Measurements from ENCODE around the gene FAT2. TPM values are rescaled to one million over a fixed set of nuclear protein-coding genes. Genes with fewer than 3 reads are reported as not detected.
"Not testable (repeated sequence)": the region's sequence is repeated elsewhere in the genome, so short reads cannot be mapped to it uniquely, and the experiment has no call there.

FAT2 gene
- total RNA-seq, 1 experiment from 2014 or later, result not detected

GRCh38 chr5:151612689-151613427 lies 21.7 kb upstream of the FAT2 start:
- no peak for DNase-seq (ENCODE audit: low spot score)

- no peak for DNase-seq (ENCODE audit: low spot score)
Measured at GRCh38 chr5:151611127-151611775, 20.1 kb upstream of the FAT2 start.

- no peak for DNase-seq (ENCODE audit: low spot score)
Measured at GRCh38 chr5:151608522-151608921, 17.4 kb upstream of the FAT2 start.

DNA sequence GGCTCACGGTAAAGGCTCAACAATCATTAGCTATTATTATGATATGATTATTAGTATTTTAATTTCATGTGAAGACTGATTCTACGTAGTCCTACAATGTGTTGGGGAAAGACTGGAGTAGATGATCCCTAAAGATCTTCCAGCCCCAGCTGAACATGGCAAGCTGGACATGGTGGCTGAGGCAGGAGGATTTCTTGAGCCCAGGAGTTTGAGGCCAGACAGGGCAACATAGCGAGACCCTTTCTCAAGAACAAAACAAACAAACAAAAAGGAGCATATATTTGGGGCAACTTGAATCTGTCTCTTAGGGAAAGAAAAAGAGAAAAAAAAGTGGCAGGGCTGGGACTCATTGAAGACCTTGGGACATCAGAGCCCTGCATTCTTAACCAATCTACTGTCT lies 16.2 kb upstream of the FAT2 start:
- no peak for DNase-seq (ENCODE audit: low spot score)

DNA sequence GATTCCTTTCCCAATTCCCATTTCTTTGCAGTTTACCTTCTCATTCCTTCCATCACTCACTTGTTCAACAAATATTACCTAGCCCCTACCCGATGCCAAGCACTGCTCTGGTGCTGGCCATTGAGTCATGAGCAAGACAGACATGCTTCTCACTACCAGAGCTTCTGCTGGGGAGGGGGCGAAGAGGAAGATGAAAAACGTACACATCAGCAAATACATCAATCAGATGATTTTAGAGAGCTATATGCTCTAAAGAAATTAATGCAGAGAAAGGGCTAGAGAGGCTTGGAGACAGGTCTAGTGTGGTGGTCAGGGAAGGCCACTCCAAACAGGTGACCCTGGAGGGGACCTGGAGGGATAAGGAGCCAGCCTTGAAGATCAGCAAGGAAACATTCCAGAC lies 14.4 kb upstream of the FAT2 start:
- no peak for DNase-seq (ENCODE audit: low spot score)

GRCh38 chr5:151602806-151603205 lies 11.7 kb upstream of the FAT2 start:
- no peak for DNase-seq (ENCODE audit: low spot score)

- no peak for DNase-seq (ENCODE audit: low spot score)
Measured at GRCh38 chr5:151601391-151601790, 10.3 kb upstream of the FAT2 start.

DNA sequence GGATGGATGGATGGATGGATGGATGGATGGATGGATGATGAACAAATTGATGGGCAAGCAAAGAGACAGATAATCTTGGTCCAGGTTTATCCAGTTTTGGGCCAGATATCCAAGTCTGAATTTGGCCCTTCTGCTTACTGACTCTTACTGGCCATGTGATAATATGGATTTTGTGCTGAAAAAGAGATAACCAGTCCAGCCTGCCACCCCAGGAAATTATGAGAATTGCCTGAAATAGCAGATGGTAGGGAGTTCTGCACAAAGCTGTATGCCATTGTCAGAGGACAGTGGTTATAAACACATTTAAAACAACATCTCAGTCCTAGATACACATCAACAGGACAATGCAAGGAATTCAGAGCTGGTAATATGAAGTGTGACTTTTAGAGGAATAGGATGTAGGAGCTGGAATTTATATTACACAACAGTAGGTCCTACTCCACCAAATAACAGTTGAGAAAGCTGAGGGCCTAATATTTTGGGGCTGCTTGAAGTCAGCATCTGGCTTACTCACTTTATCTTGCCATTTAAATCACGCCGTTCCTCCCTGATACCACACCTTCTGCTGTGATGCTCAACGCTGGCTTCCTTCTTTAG lies 9.0 kb upstream of the FAT2 start:
- no peak for DNase-seq (ENCODE audit: low spot score)

- DNase-seq (ENCODE audit: low spot score), result no peak
Measured at GRCh38 chr5:151598984-151599383, 7.9 kb upstream of the FAT2 start.

GRCh38 chr5:151598549-151598948 lies 7.4 kb upstream of the FAT2 start:
- no peak for DNase-seq (ENCODE audit: low spot score)

GRCh38 chr5:151597749-151598148 lies 6.6 kb upstream of the FAT2 start:
- no peak for DNase-seq (ENCODE audit: low spot score)

DNA sequence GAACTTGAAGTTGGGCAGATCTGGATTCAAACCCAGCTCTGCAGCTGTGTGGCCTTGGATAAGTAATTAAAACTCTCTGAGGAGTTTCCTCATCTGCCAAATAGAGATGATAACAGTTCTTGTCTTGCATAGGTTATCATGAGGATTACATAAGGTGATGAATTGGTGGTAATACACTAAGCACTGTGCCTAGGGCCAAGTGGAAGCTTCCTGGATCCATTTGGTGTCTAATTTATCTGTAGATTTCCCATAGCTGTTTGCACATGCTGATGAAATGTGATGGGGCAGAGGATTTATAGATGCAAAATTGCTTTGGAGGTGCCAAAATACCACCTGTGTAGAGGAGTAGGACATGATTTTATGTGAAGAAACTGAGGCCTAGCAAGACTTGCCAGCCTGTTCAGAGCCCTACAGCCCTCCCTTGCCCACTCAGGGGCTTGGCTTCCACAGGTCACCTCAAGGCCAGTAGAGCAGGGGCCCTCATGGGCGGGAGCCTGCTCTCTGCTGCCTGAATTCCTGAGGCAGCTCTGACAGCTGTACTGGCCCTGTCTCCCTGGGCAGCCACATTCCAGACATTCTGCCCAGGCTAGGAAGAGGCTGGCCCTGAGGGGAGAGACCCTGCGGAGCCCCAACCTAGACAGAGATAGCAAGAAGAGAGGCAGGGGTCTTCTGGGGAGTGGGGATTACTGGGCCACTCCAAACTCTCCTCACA lies 5.9 kb upstream of the FAT2 start:
- no peak for DNase-seq (ENCODE audit: low spot score)

DNA sequence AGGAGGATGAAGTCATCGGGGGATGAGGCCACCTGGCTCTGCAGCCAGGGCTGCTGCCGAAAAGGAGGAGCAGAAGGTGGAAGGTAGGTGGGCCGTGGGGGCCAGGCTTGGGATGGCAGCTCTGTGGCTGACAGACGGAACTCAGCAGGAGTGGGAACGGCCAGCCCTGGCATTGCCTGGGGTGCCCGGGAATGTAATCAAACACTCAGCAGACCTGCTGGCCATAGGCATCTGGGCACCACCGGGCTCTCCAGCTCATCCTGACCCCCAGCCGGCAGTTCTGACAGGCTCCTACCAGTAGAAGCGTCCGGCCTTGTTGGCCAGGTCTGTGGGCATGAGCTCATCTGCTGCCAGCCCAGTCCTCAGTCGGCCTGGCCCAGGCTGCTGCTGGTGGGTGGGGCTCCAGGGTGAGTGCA lies 4.3 kb upstream of the FAT2 start:
- no peak for DNase-seq (ENCODE audit: low spot score)

DNA sequence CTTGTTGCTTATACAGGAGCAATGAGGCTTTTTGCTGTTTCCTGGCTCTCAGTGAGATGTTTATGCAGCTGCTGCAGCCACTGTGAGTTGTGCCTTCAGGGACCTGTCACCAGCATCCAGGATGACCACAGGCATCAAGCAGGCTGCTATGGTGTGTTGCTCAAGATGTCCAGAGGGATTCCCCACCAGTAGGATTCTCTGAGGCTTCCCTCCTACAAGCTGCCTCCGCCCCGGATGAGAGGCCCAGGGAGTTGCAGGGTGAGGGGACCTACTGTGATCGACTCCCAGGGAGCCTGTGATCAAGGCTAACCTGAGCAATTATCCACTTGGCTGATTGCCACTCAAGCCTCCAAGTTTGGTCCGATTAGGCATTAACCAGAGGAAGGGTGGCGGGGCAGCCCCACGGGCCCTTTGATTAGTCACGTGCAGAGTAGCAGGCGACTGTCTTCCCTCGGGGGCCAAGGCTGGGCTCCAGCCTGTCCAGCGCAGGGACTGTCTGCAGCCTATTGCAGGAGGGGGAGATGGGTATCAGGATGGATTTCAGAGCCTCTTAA lies 1.8 kb upstream of the FAT2 start:
- DNase-seq (ENCODE audit: low spot score), result no peak

DNA sequence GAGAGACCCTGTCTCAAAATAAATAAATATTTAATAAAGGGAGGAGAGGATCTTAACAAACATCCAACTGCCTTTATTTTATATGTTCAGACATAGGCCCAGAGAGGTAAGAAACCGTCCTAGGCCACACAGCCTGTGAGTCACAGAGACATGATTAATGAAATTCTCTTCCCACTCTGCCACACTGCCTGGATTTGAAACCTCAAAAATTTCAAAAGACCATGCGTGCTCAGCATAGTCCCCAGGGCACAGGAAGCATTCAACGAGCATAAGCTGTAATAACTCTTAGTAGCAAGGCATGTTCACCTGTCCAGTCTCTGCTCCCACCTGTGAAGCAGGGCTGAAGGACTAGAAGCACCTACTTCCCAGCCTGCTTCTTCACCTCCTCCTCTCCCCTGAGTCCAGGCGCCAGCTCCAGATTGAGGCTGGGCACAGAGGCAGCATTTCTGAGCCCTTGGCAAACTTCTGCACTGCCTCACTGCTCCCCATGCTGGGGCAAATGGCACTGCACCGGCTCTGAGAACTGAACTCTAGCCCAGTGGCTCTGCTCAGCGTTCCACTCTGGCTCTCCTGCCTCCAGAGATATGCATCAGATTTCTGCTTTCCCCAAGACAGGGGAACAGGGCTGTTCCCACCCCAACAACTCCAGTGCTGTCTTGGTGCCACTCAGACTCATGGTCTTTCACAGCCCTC lies 1.1 kb downstream of the FAT2 start:
- DNase-seq (ENCODE audit: low spot score), result no peak

- no peak for DNase-seq (ENCODE audit: low spot score)
Measured at GRCh38 chr5:151587796-151588555, 3.2 kb downstream of the FAT2 start.

DNA sequence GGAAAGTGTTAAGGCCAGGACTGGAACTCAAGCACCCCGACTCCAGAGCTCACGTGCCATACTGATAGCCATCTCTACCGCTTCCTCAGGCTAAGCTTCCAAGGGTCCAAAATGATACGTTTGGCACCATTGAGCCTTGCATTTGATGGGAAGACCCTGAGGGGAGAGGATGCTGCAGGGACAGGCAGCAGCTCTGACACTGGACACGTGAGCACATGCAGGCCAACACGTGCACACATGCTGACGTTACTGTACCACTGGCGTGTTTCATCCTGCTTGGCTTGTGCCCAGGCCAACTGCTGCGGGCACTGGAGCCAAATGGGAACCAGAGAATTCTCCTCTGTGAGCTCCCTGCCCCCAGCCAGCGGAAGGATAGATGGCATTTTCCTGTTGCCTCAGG lies 5.2 kb downstream of the FAT2 start:
- DNase-seq (ENCODE audit: low spot score), result no peak

GRCh38 chr5:151585344-151585743 lies 5.8 kb downstream of the FAT2 start:
- not testable (repeated sequence) for DNase-seq (ENCODE audit: low spot score)

GRCh38 chr5:151584057-151584937 lies 6.8 kb downstream of the FAT2 start:
- no peak for DNase-seq (ENCODE audit: low spot score)

All from HT-29 (cell line).